SKM-1 treated with dmso at 0.1 percent for 144 hours (cell line): Measurements from ENCODE around the gene ELP1.
"Not testable (repeated sequence)": the region's sequence is repeated elsewhere in the genome, so short reads cannot be mapped to it uniquely, and the experiment has no call there.

Experiments used
- DNase-seq: peaks from one replicate; lab custom pipeline; 2025; ENCODE audit not compliant: unreplicated experiment; lab: John Stamatoyannopoulos, UW

The ELP1 gene

DNA sequence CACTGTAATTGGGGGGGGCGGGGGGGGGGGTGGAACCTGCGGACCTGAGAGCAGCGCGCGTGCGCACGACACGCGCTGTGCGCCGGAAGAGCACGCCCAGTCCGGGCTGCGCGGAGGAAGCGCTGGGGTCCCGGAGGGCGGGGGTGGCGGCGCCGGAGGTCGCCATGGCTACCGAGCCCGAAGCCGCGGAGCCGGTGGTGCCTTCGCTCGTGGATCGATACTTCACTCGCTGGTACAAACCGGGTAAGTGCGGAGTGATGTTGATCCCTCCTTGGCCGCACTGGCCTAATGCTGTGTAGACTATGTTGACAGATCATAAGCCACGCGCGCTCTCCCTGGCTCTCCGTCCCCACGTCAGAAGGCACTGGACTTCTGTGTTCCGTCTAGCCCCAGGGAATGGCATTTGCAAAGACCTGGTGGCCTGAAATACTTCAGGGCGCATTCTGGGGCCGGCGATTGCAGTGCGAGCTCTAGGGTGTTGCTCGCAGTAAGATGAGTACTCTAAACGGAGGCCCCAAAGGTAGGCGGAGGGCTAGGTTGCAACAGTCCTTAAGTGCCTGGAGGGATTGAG is 484 bp upstream of the ELP1 start, which contains the start of gene ABITRAM:
TSS of gene ABITRAM (plus strand) at position 78 of the 571 bp plus-strand sequence. CDS start at position 165, 87 bp downstream.
- peak; percentile 37 for DNase-seq

DNA sequence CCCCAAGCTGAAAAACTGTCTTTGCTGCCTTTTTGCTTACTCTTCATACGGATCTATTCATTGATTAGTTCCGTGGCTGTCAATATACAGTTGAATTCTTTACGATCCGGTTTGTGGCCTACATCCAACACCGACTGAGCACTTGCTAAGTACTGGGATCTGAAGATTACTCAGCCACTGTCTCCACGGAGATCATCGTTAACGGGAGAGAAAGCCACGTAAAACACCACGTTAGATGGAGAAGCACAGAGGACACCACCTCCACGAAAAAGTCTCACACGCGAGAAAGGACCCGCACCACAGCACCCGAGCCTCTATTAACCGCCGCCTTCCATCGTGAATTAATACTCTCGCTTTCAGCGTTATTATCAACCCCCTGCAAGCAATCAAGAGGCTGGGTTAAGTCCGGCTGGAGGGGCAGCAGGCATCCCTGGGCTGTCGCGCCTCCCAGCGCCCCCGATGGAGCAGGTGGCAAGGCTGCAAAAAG is 650 bp downstream of the ELP1 start:
- no peak for DNase-seq

GRCh38 chr9:108928386-108928785 is 5.5 kb downstream of the ELP1 start:
- DNase-seq: no peak

- DNase-seq: no peak
These were observed 9.5 kb downstream of the ELP1 start for GRCh38 chr9:108924466-108924865.

DNA sequence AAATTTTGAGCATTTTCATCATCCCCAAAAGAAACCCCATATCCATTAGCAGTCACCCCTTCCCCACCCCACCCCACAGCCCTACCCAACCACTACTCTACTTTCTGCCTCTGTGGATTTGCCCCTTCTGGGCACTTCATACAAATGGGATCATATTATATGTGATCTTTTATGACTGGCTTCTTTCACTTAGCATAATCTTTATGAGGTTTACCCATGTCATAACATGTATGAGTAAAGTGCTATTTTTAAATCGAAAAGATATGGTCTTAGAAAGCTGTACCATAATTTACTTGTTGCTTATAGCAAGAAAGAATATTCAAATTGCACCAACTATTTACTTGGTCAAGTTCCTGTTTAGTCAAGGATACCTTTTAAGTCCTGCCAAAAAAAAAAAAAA is 12.7 kb downstream of the ELP1 start:
- no peak for DNase-seq

DNA sequence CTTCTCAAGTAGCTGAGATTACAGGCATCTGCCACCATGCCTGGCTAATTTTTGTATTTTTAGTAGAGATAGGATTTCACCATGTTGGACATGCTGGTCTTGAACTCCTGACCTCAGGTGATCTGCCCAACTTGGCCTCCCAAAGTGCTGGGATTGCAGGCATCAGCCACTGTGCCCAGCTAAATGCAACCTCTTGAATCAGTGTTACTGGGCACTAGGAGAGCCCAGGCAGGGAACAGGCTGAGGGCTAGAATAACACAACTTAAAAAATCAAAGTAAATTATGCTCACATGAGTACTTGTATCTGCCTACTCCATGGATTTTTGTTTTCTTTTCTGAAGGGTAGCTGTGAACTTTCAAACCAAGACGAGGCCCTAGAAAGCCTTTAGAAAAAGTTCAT is 13.5 kb downstream of the ELP1 start:
- not testable (repeated sequence) for DNase-seq

- DNase-seq: no peak
These were observed 14.4 kb downstream of the ELP1 start for GRCh38 chr9:108919517-108919916.

GRCh38 chr9:108913391-108913790 is 20.5 kb downstream of the ELP1 start:
- no peak for DNase-seq

GRCh38 chr9:108911820-108912219 is 22.1 kb downstream of the ELP1 start:
- no peak for DNase-seq

DNA sequence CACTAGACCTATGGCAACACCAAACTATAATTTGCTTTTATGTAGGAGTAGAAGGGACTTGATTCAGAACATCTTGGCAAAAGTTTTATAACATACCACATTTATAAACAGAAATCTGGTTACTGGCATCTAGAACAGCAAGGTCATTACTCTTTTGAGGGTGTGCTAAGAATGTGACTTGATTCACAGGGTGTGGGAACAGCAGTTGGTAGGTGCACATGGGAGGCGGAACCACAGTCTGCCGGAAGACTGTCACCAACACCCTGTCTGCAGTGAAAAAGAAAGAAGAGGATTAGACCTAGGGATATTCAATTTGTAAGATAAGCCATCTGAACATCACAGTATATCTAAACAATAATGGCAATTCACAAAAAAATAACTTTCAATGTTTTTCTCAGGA is 23.0 kb downstream of the ELP1 start:
- DNase-seq: no peak

GRCh38 chr9:108910402-108910801 is 23.5 kb downstream of the ELP1 start:
- DNase-seq: no peak

GRCh38 chr9:108905494-108905893 is 28.4 kb downstream of the ELP1 start:
- no peak for DNase-seq

DNA sequence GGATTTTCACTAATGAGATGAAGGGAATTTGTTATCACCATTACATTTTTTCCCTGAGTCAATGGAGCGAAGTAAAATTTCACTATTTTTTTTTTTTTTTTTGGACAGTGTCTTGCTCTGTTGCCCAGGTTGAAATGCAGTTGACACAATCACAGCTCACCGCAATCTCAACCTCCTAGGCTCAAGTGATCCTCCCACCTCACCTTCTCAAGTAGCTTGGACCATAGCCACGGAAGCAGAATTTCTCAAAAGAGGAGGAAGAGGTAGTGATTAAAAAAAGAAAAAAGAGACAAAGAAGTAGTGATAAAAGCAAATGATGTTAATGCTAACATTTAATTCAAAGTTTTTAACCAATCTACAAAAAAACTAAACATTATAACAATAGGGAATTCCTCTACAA is 29.8 kb downstream of the ELP1 start:
- DNase-seq: no peak

GRCh38 chr9:108903420-108904103 is 30.4 kb downstream of the ELP1 start:
- no peak for DNase-seq

GRCh38 chr9:108900176-108900575 is 33.7 kb downstream of the ELP1 start:
- no peak for DNase-seq

DNA sequence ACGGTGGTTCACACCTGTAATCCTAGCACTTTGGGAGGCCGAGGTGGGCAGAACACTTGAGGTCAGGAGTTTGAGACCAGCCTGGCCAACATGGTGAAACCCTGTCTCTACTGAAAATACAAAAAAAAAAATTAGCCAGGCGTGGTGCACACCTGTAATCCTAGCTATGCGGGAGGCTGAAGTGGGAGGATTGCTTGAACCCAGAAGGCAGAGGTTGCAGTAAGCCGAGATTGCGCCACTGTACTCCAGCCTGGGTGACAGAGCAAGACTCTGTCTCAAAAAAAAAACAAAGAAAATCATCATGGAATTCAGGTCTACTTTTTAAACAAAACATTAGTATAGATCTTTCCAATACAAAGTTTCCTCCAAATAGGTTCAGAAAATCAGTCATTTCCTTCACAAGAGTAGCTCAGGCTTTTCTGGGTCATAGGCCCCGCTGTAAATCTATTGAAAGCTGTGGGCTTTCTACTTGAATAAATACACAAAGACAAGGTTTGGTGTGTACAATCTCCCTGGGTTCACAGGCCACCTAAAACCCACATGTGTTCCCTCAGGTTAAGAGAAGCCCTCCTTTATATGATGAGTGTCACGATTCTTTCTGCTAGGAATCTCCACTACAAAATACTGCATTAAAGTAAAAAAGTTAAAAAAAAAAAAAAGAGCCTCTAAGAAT is 34.8 kb downstream of the ELP1 start:
- DNase-seq: not testable (repeated sequence)

- DNase-seq: no peak
These were observed 36.4 kb downstream of the ELP1 start for GRCh38 chr9:108897324-108898096.

DNA sequence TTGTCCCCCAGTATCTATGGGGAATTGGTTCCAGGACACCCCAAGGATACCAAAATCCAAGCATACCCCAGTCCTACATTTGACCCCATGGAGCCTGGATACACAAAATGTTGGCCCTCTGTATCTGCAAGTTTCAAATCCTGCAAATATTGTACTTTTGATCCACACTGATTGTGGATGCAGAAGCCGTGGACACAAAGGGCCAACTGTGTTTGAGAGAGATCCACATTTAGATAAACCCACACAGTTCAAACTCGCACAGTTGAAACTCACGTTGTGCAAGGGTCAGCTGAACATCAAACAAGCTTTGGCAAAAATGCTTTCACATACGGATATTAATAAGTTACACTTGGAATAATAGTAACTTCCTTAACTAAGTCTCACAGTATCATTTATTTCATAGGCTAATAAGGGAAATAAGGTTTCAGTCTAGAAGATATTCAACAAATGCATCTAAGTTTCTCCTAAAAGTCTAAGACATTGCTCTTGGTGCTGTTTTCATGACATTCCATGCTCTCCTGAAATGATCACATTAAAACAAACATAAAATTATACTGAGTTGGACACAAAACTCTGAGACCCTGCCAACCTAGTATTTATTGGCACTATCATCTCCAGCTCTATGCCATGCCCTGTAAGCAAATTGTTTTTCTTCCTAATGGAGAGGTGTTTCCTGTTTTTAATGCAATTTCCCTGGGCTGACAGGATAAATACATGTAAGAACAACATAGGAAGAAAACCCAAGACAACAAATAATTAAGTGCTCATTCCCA is 39.5 kb downstream of the ELP1 start:
- no peak for DNase-seq

- DNase-seq: no peak
These were observed 44.3 kb downstream of the ELP1 start for GRCh38 chr9:108889649-108890067.

GRCh38 chr9:108886594-108887271 is 47.2 kb downstream of the ELP1 start:
- DNase-seq: not testable (repeated sequence)
